ENCODE results near the gene EPN1.

Gene EPN1

DNA sequence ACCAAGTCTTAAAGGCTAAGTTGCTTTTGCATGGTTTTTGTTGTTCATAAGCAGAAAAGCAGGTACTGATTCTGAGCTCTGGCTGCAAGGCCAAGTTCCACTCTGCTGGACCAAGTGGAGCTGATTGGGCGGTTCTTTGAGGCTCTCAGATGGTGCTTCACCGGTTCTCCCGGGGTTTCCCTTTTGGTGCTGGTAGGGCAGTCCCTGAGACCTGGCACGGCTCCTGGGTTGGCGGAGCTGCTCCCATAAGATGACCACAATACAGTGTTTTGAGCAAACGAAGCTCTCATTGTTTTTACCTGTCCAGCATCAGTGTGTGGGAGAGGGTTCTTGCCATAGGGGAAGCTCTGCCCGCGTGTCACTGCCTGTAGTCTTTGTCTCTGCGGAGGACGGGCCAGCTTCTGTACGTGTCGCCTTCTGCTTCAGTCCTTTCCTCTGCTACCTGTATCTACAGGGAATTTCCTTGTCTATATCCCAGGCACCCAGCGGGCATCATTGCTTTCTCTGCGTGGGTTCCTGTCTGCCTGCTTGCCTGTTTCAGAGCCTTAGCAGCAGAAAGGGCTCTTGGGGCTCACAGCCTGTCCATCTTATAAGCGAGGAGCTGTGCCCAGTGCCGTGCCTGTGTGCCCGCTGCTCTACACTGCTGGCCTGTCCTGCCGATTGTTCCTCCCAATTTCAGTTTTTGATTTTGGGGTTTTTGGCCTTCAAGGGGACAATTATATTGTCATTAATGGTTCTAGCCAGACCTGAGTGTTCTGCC lies 17.9 kb upstream of the EPN1 start:
- peak overlapping the region; percentile 69 for H3K4me3 ChIP-seq (ENCODE audit: low read depth, low read length)
- no peak for DNase-seq (ENCODE audit: low read depth)

DNA sequence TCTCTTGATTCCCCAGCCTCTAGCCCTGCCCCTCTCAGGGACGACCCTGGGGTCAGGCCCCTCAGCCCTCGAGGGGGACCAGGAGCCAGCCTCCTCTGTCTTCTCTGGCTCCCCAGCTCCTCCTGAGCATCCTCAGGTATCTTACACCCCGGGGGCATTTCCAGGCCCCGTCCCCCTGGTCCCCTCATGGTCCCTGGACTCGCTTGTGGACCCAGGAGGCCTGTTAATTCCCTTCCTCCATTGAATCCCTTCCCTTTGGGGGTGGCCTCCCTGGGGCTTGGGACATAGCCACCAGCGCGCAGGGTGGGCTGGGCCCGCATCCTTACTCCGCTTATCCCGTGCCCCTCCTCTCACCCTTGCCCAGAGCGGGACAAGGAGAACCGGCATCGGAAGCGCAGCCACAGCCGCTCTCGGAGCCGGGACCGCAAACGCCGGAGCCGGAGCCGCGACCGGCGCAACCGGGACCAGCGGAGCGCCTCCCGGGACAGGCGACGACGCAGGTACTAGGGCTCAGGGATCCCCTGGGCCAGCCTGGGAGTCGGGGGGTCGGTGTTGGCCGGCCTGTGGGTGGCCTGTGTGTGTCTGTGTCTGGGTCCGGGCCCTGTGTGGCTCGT lies 16.1 kb upstream of the EPN1 start:
- no peak overlapping the region for H3K4me3 ChIP-seq (ENCODE audit: low read depth, low read length)
- DNase-seq (ENCODE audit: low read depth), result no peak

DNA sequence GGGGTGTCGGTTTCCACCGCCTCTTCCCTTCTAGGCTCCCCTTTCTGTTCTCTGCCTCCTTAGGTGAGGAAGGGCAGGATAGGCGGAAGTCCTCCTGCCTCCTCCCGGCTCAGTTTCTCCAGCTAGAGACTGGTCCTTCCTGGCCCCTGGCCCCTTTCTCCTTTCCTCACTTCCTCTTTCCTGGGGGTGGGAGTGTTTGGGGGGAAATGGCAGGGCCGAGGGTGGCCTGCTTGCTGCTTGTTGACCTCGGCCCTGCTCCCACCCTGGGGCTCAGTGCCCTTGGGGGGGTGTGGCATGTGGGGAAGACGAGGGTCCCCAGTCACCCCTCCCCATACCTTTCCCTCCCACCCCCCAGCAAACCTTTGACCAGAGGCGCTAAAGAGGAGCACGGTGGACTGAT lies 15.2 kb upstream of the EPN1 start:
- no peak overlapping the region for H3K4me3 ChIP-seq (ENCODE audit: low read depth, low read length)
- no peak for DNase-seq (ENCODE audit: low read depth)

DNA sequence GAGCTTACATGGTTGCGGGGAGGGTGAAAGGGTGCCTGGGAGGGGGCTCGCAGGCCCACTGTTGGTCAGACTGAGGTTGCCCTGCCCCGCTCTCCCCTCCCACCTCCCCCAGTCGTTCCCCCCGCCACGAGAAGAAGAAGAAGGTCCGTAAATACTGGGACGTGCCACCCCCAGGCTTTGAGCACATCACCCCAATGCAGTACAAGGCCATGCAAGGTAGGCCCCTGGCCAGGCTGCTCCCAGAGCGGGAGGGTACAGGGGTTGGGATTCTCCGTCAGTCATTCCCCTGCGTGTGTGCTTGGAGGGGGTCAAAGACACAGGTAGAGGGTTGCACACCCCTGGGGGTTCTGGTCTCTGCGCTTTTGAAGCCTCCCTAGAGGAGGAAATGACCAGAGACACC lies 14.6 kb upstream of the EPN1 start:
- DNase-seq (ENCODE audit: low read depth), result no peak
- H3K4me3 ChIP-seq (ENCODE audit: low read depth, low read length), result no peak overlapping the region

DNA sequence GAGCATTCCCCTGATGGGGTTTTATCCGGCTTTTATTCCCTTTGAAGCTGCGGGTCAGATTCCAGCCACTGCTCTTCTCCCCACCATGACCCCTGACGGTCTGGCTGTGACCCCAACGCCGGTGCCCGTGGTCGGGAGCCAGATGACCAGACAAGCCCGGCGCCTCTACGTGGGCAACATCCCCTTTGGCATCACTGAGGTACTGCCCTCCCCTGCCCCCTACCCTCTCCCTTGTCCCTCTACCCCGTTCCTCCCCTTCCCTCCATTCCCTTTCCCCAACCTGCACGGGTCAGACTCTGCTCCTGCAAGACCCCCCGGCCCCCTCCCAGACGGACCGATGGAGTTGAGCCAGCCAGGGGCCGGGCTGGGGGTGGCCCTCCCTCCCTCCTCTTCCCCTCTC lies 14.0 kb upstream of the EPN1 start:
- DNase-seq (ENCODE audit: low read depth), result no peak
- no peak overlapping the region for H3K4me3 ChIP-seq (ENCODE audit: low read depth, low read length)

DNA sequence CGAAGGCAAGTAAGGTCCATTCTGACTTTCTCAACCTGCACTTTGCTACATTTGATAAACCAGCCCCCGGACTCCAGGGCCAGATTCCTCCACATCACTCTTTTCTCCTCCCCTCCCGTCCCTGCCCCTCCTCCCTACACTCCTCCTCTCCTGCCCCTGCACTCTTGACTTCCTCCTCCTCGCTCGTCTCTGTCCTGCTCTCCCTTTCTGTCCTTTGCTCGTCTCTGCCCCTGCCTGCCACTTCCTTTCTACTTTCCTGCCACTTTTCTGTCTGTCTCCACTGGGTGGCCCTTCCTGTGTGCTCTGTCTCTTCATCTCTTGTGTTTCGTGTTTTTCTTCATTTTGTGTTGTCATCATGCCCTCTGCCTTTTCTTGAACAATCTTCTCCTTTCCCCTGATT lies 13.2 kb upstream of the EPN1 start:
- no peak for DNase-seq (ENCODE audit: low read depth)
- no peak overlapping the region for H3K4me3 ChIP-seq (ENCODE audit: low read depth, low read length)

DNA sequence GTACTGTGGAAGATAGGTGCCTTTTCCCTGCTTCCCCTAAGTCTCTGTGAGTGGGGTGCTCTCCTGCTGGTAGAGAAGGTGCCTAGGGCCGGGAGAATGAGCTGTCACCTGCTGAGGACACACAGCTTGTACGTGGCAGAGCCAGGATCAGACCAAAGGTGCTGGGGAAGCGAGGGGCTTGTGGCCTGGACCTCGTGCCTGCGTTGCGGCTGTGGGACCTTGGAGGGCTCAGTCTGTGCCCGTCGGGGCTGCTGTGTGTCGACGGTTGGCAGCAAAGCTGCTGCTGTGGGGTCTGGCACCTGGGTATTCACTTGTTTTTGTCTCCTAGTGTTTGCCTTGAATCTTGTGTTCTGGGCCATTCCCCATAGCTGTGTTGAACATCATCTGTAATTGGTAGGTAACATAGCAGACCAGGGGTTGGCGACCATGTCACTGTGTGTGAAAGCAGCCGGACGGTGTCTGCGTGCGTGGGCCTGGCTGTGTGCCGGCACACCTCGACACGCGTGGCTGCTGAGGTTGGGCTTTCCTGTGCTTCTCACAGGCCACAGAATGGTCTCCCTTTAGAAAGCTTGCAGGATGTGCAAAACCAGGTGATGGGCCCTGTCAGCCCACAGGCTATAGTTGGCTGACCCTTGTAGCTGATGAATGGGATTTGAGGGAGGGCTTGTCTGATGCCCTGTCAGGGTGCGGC lies 11.0 kb upstream of the EPN1 start:
- DNase-seq (ENCODE audit: low read depth), result no peak
- H3K4me3 ChIP-seq (ENCODE audit: low read depth, low read length), result no peak overlapping the region

DNA sequence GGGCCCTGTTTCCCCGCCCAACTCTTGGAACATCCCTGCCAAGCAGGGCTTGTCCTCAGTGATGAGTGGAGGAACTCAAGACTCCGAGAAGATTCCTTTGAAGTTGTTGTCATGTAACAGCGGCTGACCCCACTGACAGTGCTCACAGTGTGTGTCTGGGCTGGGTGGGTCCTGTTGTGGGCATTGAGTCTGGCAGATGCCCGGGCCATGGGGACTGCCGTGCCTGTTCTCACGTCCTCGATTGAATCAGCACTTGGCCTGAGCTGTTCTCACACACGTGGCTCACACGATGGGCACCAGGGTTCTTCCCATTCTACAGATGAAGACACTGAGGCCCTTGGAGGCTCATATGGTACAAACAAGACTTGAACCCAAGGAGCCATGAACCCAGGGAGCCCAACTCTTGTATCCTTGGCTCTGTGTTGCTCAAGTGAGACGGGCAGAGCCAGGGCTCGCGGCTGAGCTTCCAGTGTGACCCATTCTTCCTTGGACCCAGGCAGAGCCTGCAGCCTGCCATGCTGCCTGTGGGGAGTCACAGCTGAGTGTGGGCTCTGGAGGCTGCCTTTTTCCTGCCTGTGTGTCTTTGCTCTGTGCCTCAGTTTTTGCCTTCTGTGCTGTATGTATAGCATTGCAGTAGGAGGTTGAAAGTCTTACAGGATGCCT lies 8.6 kb upstream of the EPN1 start:
- H3K4me3 ChIP-seq (ENCODE audit: low read depth, low read length), result no peak overlapping the region
- no peak for DNase-seq (ENCODE audit: low read depth)

DNA sequence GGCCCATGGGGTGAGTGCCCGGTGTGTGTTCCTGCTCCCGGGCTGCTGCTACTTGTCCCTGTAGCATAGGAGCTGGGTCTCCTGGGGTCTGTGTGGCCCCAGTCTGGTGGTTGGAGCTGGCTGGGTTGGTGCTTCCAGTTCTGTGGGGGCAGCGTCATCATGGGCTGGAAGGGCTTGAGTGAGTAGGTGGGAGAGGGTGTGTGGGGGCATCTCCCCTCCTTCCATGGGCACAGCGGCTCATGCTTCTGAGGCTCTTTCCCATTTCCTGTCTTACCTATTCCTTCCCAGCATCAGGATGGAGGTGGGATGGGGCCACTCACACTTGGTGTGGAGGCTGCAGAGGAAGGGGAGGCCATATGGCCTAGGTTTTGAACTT lies 8.0 kb upstream of the EPN1 start:
- H3K4me3 ChIP-seq (ENCODE audit: low read depth, low read length), result no peak overlapping the region

DNA sequence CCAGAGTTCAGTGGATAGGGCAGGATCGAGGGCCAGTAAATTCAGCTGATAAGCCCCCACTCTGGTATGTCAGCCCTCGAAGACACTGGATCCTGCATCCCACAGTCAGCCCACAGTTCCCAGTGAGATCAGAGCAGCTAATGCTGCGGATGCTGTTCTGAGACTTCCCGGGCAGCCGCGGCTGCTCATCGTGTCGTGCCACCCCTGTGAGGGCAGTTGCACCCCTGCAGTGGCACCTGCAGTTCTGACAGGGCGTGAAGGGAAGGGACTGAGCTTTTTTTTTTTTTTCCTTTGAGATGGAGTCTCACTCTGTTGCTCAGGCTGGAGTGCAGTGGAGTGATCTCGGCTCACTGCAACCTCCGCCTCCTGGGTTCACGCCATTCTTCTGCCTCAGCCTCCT lies 7.5 kb upstream of the EPN1 start:
- DNase-seq (ENCODE audit: low read depth), result no peak
- H3K4me3 ChIP-seq (ENCODE audit: low read depth, low read length), result no peak overlapping the region

More for the DNA sequence above, 8.0 kb upstream of the EPN1 start:
- no peak for DNase-seq (ENCODE audit: low read depth)

DNA sequence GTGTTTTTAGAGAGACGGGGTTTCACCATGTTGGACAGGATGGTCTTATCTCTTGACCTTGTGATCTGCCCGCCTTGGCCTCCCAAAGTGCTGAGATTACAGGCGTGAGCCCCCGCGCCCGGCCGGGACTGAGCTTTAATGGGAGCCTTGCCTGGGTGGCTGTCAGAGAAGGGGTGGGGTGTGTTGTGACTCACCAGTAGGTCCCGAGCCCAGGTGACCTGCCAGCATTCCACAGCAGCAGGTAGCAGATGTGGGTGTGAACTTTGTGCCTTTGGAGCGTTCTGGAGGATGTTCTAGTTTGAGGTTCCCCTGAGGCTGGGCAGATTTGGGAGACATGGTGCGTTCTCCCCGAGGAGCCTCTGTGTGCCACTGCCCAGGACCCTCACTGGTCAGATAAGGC lies 7.1 kb upstream of the EPN1 start:
- no peak overlapping the region for H3K4me3 ChIP-seq (ENCODE audit: low read depth, low read length)
- DNase-seq (ENCODE audit: low read depth), result no peak

DNA sequence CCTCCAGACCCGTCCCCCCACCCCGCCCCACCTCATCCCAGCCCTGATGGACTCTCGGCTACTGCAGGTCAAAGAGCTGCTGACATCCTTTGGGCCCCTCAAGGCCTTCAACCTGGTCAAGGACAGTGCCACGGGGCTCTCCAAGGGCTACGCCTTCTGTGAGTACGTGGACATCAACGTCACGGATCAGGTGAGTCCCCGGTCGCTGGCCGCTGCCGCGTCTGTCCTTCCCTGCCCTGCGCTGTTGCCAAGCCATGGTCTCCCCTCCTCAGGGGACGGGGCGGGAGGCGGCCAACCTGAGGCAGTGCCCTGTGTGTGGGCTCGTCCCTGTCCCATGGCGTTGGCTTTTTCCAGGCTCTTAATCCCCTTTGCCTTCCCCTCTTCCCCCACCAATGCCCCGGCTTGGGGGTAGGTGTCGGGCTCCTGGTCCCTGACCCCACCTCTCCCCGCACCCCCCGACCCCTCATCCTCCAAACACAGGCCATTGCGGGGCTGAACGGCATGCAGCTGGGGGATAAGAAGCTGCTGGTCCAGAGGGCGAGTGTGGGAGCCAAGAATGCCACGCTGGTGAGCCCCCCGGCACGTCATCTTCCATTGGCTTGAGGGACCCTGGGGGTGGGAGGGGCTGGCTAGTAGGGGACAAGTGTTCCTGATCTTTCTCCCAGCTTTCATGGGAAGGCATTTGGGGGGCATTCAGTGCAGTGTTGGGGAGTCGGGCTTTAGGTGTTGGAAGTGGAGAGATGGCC lies 6.2 kb upstream of the EPN1 start:
- DNase-seq (ENCODE audit: low read depth), result no peak
- H3K4me3 ChIP-seq (ENCODE audit: low read depth, low read length), result no peak overlapping the region

DNA sequence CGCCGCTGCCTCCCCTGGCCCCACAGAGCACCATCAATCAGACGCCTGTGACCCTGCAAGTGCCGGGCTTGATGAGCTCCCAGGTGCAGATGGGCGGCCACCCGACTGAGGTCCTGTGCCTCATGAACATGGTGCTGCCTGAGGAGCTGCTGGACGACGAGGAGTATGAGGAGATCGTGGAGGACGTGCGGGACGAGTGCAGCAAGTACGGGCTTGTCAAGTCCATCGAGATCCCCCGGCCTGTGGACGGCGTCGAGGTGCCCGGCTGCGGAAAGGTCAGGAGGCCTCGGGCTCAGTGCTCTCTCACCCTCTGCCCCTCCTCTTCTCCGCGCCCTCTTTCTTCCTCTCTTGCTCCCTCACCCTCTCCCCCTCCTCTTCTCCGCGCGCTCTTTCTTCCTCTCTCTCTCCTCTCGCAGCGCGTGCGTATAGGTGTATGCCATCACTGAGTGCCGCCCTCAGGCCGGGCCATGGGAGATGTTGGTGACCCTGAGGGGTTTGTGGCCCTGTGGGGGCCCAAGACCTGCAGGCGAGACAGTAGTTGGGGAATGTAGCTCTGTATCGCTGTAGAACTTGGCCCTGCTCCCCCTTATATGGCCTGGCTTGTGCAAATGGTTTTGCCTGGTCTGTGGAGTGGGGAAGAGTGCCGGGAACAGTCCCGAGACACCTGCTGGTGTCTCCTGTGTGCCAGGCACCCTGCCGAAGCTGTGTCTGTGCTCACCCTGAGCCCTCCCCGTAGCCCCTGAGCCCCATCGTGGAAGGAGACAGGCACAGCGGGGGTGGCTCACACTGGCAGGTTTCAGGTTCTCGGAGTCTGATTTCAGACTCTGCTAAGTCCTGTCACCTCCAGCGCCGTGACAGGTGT lies 5.4 kb upstream of the EPN1 start:
- DNase-seq (ENCODE audit: low read depth), result no peak
- H3K4me3 ChIP-seq (ENCODE audit: low read depth, low read length), result no peak overlapping the region

DNA sequence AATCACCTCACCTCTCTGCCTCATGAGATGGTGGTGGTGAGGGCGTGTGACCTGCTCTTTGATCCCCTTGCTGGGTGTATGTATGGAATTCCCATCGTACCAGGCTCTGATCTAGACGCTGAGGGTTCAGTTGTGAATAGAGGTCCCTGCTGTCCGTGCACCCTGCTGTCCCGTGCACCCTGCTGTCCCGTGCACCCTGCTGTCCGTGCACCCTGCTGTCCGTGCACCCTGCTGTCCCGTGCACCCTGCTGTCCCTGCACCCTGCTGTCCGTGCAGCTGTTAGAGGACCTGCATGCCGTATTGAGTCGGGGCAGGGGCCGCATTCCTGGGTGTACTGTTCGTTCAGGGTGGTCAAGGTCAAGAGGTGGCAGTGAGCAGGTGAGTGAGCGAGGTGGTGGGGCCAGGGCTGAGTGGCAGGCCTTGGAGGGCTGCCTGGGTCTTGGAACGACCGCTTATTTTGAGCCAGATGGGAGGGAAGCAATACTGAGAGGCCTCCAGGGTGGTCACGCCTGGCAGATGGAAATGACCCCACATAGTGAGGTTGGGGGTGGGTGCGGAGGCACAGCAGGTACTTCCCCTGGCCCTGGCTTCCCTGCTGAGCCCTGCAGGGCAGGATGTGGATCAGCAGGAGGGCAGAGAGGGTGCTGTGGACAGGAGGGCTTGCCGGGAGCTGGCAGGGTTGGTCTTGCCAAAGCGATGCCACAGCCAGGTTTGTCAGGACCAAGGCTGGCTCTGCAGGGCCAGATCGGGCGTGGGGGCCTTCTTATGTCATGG lies 4.6 kb upstream of the EPN1 start:
- no peak overlapping the region for H3K4me3 ChIP-seq (ENCODE audit: low read depth, low read length)
- no peak for DNase-seq (ENCODE audit: low read depth)

DNA sequence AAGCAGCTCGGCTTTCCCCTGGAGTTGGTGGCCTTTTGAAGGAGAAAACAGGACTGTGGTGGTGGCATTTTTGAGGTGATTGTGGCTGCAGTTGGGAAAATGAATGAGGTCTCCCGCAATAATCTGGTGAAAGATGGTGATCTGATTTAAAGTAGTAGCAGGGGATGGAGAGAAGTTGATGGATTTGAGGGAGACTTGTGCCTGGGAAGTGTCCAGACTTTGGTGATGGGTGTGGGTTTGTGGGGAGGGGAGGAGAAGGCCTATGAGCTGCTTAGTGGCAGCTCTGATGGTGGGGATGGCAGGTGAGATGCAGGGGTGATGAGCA lies 4.0 kb upstream of the EPN1 start:
- no peak for DNase-seq (ENCODE audit: low read depth)
- no peak overlapping the region for H3K4me3 ChIP-seq (ENCODE audit: low read depth, low read length)

DNA sequence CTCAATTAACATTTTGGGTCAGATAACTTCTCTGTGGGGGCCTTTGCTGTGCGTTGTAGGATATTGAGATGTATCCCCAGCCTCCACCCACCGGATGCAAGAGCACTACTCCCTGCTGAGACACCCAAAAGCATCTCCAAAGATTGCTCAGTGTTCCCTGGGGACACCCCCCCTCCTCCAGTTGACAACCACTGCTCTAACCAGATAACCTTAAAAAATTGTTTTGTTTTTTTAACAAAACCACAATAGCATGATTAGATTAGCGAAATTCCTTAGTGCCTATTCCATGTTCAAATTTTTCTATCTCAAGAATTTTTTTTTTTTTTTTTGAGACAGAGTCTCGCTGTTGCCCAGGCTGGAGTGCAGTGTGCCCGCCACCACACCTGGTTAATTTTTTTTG lies 2.6 kb upstream of the EPN1 start:
- DNase-seq (ENCODE audit: low read depth), result no peak
- H3K4me3 ChIP-seq (ENCODE audit: low read depth, low read length), result no peak overlapping the region

DNA sequence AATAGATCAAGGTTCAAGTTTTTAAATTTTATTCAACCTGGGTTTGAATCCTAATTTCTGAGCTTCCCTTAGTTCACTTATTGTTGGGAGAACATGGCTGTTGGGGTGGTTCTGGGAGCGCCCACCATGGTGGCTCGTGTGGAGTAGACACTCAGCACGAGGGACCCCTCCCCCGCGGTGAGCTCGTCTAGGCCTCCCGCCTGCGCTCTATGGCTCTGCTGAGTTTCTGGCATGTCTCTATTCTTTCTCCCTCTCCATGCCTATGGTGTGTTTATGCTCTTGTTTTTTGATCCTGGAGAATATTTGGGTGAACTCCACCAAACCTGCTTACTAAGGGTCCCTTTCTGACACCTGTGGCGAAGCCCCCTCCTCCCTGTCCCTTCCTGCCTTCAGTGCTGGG lies 1.6 kb upstream of the EPN1 start:
- no peak overlapping the region for H3K4me3 ChIP-seq (ENCODE audit: low read depth, low read length)
- DNase-seq (ENCODE audit: low read depth), result no peak

DNA sequence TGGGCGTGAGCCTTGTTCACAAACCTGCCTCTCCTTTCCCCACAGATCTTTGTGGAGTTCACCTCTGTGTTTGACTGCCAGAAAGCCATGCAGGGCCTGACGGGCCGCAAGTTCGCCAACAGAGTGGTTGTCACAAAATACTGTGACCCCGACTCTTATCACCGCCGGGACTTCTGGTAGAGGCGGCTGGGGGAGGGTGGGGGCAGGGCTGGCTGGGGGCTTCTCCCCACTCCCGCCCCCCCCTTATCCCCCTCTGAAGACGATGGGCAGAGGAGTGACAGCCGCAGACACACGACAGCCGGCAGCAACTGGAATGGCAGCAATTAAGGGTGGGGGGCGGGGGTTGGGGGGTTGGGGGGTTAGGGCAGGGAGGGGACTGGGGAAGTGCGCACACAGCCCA lies 1.1 kb upstream of the EPN1 start:
- no peak for DNase-seq (ENCODE audit: low read depth)
- H3K4me3 ChIP-seq (ENCODE audit: low read depth, low read length), result no peak overlapping the region
